ENCODE data around the gene ELL3. TPM values are rescaled to one million over a fixed set of nuclear protein-coding genes. Genes with fewer than 3 reads are reported as not detected.
A peak's percentile ranks its signal among the peaks of the same experiment; 100 is the strongest.

Gene ELL3
- total and polyA plus RNA-seq, 5 donors, result 1.1 to 2.8 (median 1.9) TPM

DNA sequence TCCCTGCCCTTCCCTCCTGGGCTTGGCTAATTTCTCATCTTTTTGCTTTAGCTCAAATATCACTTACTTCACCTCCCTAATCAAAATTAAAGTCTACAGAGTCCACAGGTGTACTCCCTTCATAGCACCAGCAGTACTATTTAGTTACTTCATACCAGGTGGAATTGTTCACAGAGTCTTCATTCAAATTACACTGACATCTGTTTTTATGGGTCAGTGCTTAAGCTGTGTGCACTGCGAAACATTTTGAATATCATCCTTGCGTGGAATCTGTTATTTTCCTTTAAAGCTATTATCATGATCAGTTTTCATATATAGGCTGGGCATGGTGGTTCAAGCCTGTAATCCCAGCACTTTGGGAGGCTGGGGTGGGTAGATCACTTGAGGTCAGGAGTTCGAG is 12.6 kb upstream of the ELL3 start:
- WGBS, result 94% methylated on average over 3 of the region's 3 CpGs
- ATAC-seq (no peak), DNase-seq (no peak)
- no peaks in the 10 kb centered on the region for H3K9me3 ChIP-seq (ENCODE audit: control insufficient read depth, low read length)
- H3K4me3 ChIP-seq (ENCODE audit: low read length), result no peak overlapping the region
- peaks cover 7% of the 10 kb centered on the region for H3K4me1 ChIP-seq (ENCODE audit: control insufficient read depth, insufficient read depth, low read length)
- intact Hi-C loops (cut with DNase I), result no loop called here
- no peaks in the 10 kb centered on the region for H3K27me3 ChIP-seq (ENCODE audit: control insufficient read depth, insufficient read depth)
- H3K27ac ChIP-seq (ENCODE audit: low read length), result no peak overlapping the region

GRCh38 chr15:43779016-43779415 is 2.2 kb upstream of the ELL3 start:
- ATAC-seq (no peak), DNase-seq (no peak)
- WGBS, result 92% methylated on average over 1 of the region's 1 CpG
- no peaks in the 10 kb centered on the region for H3K9me3 ChIP-seq (ENCODE audit: control insufficient read depth, low read length)
- H3K27me3 ChIP-seq (ENCODE audit: control insufficient read depth, insufficient read depth), result no peaks in the 10 kb centered on the region
- no peaks in the 10 kb centered on the region for H3K4me1 ChIP-seq (ENCODE audit: control insufficient read depth, insufficient read depth, low read length)
- H3K4me3 ChIP-seq (ENCODE audit: low read length), result no peak overlapping the region
- intact Hi-C loops (cut with DNase I), result no loop called here
- no peak overlapping the region for H3K27ac ChIP-seq (ENCODE audit: low read length)

GRCh38 chr15:43777267-43777914 is 625 bp upstream of the ELL3 start:
- ATAC-seq (peak; percentile 84 to 87), DNase-seq (peak; percentile 83 to 91 (median 90))
- H3K4me1 ChIP-seq (ENCODE audit: control insufficient read depth, insufficient read depth, low read length), result no peaks in the 10 kb centered on the region
- H3K27ac ChIP-seq (ENCODE audit: low read length), result peak overlapping the region; percentile 75
- peak overlapping the region; percentile 75 for H3K4me3 ChIP-seq (ENCODE audit: low read length)
- 3% methylated on average over 31 of the region's 31 CpGs for WGBS
- no peaks in the 10 kb centered on the region for H3K27me3 ChIP-seq (ENCODE audit: control insufficient read depth, insufficient read depth)
- intact Hi-C loops (cut with DNase I), result no loop called here
- no peaks in the 10 kb centered on the region for H3K9me3 ChIP-seq (ENCODE audit: control insufficient read depth, low read length)

DNA sequence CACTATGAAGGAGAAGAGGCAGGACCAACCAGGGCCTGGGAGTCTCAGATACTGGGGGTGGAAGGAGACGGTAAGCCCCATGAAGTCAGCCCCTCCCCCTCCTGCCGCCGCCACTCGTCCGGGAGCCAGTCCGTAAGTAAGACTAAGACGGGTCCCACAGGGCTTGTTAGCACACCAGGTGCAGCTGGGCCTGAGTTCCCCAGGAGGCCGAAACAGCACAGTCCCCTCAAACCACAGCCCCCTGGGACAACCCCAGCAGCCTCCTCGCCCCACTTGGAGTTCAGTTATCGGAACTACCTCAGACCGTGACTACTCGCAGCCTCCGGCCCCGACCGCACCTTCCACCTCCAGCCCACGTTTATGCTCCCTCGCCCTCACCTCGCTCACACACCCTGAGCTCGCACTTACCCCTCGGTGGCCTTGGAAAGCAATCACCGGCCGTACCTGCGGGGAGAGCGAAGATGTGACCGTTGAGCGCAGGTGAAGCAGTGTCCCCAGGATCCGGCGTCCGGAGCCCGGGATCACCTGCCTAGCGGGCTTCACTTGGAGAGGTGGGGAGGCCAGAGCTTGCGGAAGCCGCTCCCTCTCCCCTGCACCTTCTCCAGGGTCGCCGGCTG is 557 bp downstream of the ELL3 start:
- Histone ChIP-seq H3K4me1 (ENCODE audit: control insufficient read depth, insufficient read depth, low read length) (no peaks in the 10 kb centered on the region), H3K27ac (ENCODE audit: low read length) (peak overlapping the region; percentile 26), H3K4me3 (ENCODE audit: low read length) (peak overlapping the region; percentile 75), H3K9me3 (ENCODE audit: control insufficient read depth, low read length) (no peaks in the 10 kb centered on the region), H3K27me3 (ENCODE audit: control insufficient read depth, insufficient read depth) (no peaks in the 10 kb centered on the region)
- DNase-seq (peak; percentile 37 to 68 (median 67)), ATAC-seq (peak; percentile 4 to 6)
- intact Hi-C loops (cut with DNase I), result no loop called here
- 31% methylated on average over 35 of the region's 35 CpGs for WGBS

GRCh38 chr15:43775411-43775965 is 1.3 kb downstream of the ELL3 start:
- 95% methylated on average over 1 of the region's 1 CpG for WGBS
- Histone ChIP-seq H3K27ac (ENCODE audit: low read length) (peak overlapping the region; percentile 14), H3K27me3 (ENCODE audit: control insufficient read depth, insufficient read depth) (no peaks in the 10 kb centered on the region), H3K4me1 (ENCODE audit: control insufficient read depth, insufficient read depth, low read length) (no peaks in the 10 kb centered on the region), H3K4me3 (ENCODE audit: low read length) (no peak overlapping the region), H3K9me3 (ENCODE audit: control insufficient read depth, low read length) (no peaks in the 10 kb centered on the region)
- intact Hi-C loops (cut with DNase I), result no loop called here
- DNase-seq (peak in 1 of 3 donors; percentile 45), ATAC-seq (peak in 1 of 2 donors; percentile 15)

GRCh38 chr15:43774062-43774461 is 2.7 kb downstream of the ELL3 start:
- Histone ChIP-seq H3K27ac (ENCODE audit: low read length) (no peak overlapping the region), H3K4me1 (ENCODE audit: control insufficient read depth, insufficient read depth, low read length) (no peaks in the 10 kb centered on the region), H3K4me3 (ENCODE audit: low read length) (no peak overlapping the region), H3K27me3 (ENCODE audit: control insufficient read depth, insufficient read depth) (no peaks in the 10 kb centered on the region), H3K9me3 (ENCODE audit: control insufficient read depth, low read length) (no peaks in the 10 kb centered on the region)
- intact Hi-C loops (cut with DNase I), result no loop called here
- DNase-seq (peak in 1 of 3 donors; percentile 7), ATAC-seq (no peak)
- 70% methylated on average over 4 of the region's 4 CpGs for WGBS

- H3K4me3 ChIP-seq (ENCODE audit: low read length), result no peak overlapping the region
These were observed 4.1 kb downstream of the ELL3 start for GRCh38 chr15:43772624-43773023.

GRCh38 chr15:43771816-43772215 is 5.0 kb downstream of the ELL3 start:
- Histone ChIP-seq H3K9me3 (ENCODE audit: control insufficient read depth, low read length) (no peaks in the 10 kb centered on the region), H3K27ac (ENCODE audit: low read length) (no peak overlapping the region), H3K27me3 (ENCODE audit: control insufficient read depth, insufficient read depth) (no peaks in the 10 kb centered on the region), H3K4me1 (ENCODE audit: control insufficient read depth, insufficient read depth, low read length) (no peaks in the 10 kb centered on the region), H3K4me3 (ENCODE audit: low read length) (no peak overlapping the region)
- DNase-seq, result peak in 1 of 3 donors; percentile 44
- intact Hi-C loops (cut with DNase I), result no loop called here
- peak; percentile 27 to 51 for ATAC-seq
- WGBS, result 68% methylated on average over 2 of the region's 2 CpGs

More at GRCh38 chr15:43772624-43773023, 4.1 kb downstream of the ELL3 start:
- intact Hi-C loops (cut with DNase I), result no loop called here
- DNase-seq, result no peak
- ATAC-seq, result no peak
- Histone ChIP-seq H3K4me1 (ENCODE audit: control insufficient read depth, insufficient read depth, low read length) (no peaks in the 10 kb centered on the region), H3K9me3 (ENCODE audit: control insufficient read depth, low read length) (no peaks in the 10 kb centered on the region), H3K27ac (ENCODE audit: low read length) (no peak overlapping the region), H3K27me3 (ENCODE audit: control insufficient read depth, insufficient read depth) (no peaks in the 10 kb centered on the region)

DNA sequence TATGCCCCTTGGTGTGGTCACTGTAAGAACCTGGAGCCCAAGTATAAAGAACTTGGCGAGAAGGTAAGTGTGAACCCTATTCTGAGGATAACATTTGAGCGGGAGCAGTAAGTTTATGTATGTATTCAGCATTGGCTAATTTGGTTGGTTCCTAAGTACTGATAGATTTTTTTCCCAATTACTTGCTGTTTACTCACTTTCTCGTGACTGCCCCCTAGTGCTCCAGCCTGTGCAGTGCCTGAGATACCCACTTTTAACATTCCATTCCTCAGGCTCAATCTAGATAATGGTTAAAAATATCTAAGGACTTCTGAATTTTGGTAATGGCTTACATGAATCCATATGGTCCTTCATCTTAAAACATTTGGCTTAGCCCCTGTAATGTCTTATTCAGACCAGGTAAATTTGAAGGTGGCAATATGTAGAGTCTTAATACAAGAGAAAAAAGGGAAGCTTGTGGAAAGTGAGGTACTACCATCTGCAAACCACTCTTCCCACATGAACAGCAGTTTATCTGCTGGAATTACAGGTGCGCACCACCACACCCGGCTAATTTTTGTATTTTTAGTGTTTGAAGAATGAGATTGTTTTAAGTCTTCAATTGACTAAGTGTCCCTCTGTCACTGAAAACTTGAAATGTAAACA is 7.1 kb downstream of the ELL3 start:
- H3K9me3 ChIP-seq (ENCODE audit: control insufficient read depth, low read length), result no peaks in the 10 kb centered on the region
- H3K4me1 ChIP-seq (ENCODE audit: control insufficient read depth, insufficient read depth, low read length), result no peaks in the 10 kb centered on the region
- intact Hi-C loops (cut with DNase I), result no loop called here
- no peak overlapping the region for H3K27ac ChIP-seq (ENCODE audit: low read length)
- WGBS, result 72% methylated on average over 5 of the region's 5 CpGs
- peak; percentile 50 to 82 (median 68) for DNase-seq
- no peaks in the 10 kb centered on the region for H3K27me3 ChIP-seq (ENCODE audit: control insufficient read depth, insufficient read depth)
- peak; percentile 25 to 42 for ATAC-seq
- H3K4me3 ChIP-seq (ENCODE audit: low read length), result no peak overlapping the region

DNA sequence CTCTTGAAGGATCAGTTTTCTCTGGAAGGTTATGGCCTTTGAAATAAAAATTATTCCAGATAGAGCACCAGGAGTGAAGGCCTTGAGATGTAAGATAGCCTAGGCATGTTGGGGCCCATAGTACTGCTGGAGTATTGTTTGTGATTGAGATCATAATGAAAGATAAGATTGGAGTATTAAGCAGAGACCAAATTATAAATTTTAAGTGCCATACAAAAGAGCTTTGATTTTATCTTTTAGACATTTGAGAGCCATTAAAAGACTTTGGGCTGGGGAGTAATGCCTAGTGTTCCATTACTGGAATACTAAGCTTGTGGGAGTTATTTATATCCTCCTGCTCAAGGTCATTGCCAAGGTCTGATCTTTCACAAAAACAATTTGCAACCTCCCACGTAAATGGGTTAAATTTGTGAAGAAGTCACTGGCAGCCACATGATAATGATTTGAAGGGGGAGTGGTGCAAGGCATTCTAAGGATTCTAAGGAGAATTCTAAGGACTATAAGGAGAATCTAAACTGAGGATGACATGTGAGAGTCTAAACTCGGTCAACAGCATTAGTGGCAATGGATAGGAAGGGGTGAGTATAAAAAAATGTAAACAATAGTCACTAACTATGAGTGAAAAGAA is 12.8 kb downstream of the ELL3 start:
- no peak overlapping the region for H3K27ac ChIP-seq (ENCODE audit: low read length)

GRCh38 chr15:43762824-43763223 is 13.9 kb downstream of the ELL3 start:
- Histone ChIP-seq H3K4me1 (ENCODE audit: control insufficient read depth, insufficient read depth, low read length) (no peaks in the 10 kb centered on the region), H3K27me3 (ENCODE audit: control insufficient read depth, insufficient read depth) (no peaks in the 10 kb centered on the region), H3K9me3 (ENCODE audit: control insufficient read depth, low read length) (no peaks in the 10 kb centered on the region), H3K4me3 (ENCODE audit: low read length) (no peak overlapping the region), H3K27ac (ENCODE audit: low read length) (no peak overlapping the region)
- no peak for ATAC-seq
- 77% methylated on average over 6 of the region's 6 CpGs for WGBS
- intact Hi-C loops (cut with DNase I), result no loop called here
- DNase-seq, result no peak

More for the DNA sequence above, 12.8 kb downstream of the ELL3 start:
- WGBS, result 57% methylated on average over 2 of the region's 2 CpGs
- H3K9me3 ChIP-seq (ENCODE audit: control insufficient read depth, low read length), result no peaks in the 10 kb centered on the region
- H3K4me1 ChIP-seq (ENCODE audit: control insufficient read depth, insufficient read depth, low read length), result no peaks in the 10 kb centered on the region
- no peak overlapping the region for H3K4me3 ChIP-seq (ENCODE audit: low read length)
- ATAC-seq, result no peak
- H3K27me3 ChIP-seq (ENCODE audit: control insufficient read depth, insufficient read depth), result no peaks in the 10 kb centered on the region
- intact Hi-C loops (cut with DNase I), result no loop called here
- no peak for DNase-seq
